K562 (cell line): Measurements from ENCODE around the gene TENM4. TPM values are rescaled to one million over a fixed set of nuclear protein-coding genes. Genes with fewer than 3 reads are reported as not detected.

Experiments
- ATAC-seq: fragments of 200-7000 bp; cut with Tn5 transposase; 3 replicates; pipeline ENCODE4 v1.9.1; 2020; ENCODE audit warnings: moderate library complexity
- BruUV-seq: library from RNA; stranded (reverse); fragments of 400-500 nt; replicated peaks from 2 replicates; lab custom pipeline; 2021; lab: Mats Ljungman, UMichigan
- CTCF ChIA-PET: fragments of 300-600 bp; formaldehyde crosslinking; extraction: SDS; loops from one replicate; lab custom pipeline; 2021; ENCODE audit warnings: low intra/inter-chr PET ratio; lab: Yijun Ruan, JAX
- POLR2A ChIA-PET: fragments of 300-600, 350-650 bp; sonication (Branson Sonifier 250); formaldehyde crosslinking; extraction: SDS; loops from one replicate; lab custom pipeline; 2021; ENCODE audit warnings: antibody characterized with exemption, inconsistent platforms; lab: Yijun Ruan, JAX
- DNase-seq, 4 experiments: peaks; one replicate each; pipeline versions ENCODE4 v3.0.0 to v3.0.0-alpha.2; 2011 to 2018; ENCODE audit warnings: low spot score in 3 of 4, mixed read lengths in 3 of 4; ENCODE audit errors: extremely low read depth in 1 of 4
- FAIRE-seq: peaks from 2 replicates; lab custom pipeline; 2011; peaks lifted over from hg19 to GRCh38; lab: Jason Lieb, UNC
- H2AFZ ChIP-seq: 2 replicates; pipeline ENCODE4 v1.6.0; 2011; ENCODE audit warnings: low read depth, low read length, control low read depth, inconsistent platforms
- H3K27ac ChIP-seq: fragments of 200-600 bp; 3 replicates; pipeline ENCODE4 v1.8.0; 2011; ENCODE audit warnings: low read depth, mild to moderate bottlenecking, control low read depth, inconsistent platforms, low read length, moderate library complexity, mixed read lengths; ENCODE audit errors: extremely low read depth
- H3K27me3 ChIP-seq, 2 experiments: fragments of 300-600 bp in 1 of 2; 2 replicates in 1 of 2; 3 replicates in 1 of 2; pipeline versions ENCODE4 v1.6.0 to v1.8.0; 2011; ENCODE audit warnings: inconsistent platforms in 2 of 2, low read length in 2 of 2, mild to moderate bottlenecking in 1 of 2, mixed read lengths in 1 of 2, moderate library complexity in 1 of 2; ENCODE audit not compliant: control insufficient read depth in 2 of 2, insufficient read depth in 2 of 2
- H3K36me3 ChIP-seq: fragments of 300-600 bp; 3 replicates; pipeline ENCODE4 v1.8.0; 2011; ENCODE audit warnings: mild to moderate bottlenecking, low read length, inconsistent platforms; ENCODE audit not compliant: control insufficient read depth, insufficient read depth
- H3K4me1 ChIP-seq, 2 experiments: fragments of 200-600 bp in 1 of 2; replicated peaks in 1 of 2; 2 replicates in 1 of 2; 3 replicates in 1 of 2; pipeline versions ENCODE4 v1.5.1 to v1.8.0; 2011; ENCODE audit warnings: inconsistent platforms in 2 of 2, low read length in 2 of 2, mild to moderate bottlenecking in 1 of 2, mixed read lengths in 1 of 2, moderate library complexity in 1 of 2; ENCODE audit not compliant: control insufficient read depth in 2 of 2, insufficient read depth in 2 of 2
- H3K4me2 ChIP-seq: 2 replicates; pipeline ENCODE4 v1.6.1; 2011; ENCODE audit warnings: low read length, control low read depth, inconsistent platforms, mixed read lengths; ENCODE audit not compliant: insufficient read depth
- H3K4me3 ChIP-seq: fragments of 200-600 bp; sonication (generic), shearing (Covaris generic); 2 replicates; pipeline ENCODE4 v1.5.1; 2016; ENCODE audit warnings: control low read depth, inconsistent platforms
- H3K79me2 ChIP-seq: fragments of 200-600 bp; 3 replicates; pipeline ENCODE4 v1.8.0; 2011; ENCODE audit warnings: low read length, inconsistent platforms; ENCODE audit not compliant: control insufficient read depth, insufficient read depth
- H3K9ac ChIP-seq, 2 experiments: 2 replicates each; pipeline versions ENCODE4 v1.6.0 to v1.6.1; 2011; ENCODE audit warnings: low read depth in 2 of 2, low read length in 2 of 2, control low read depth in 1 of 2, inconsistent platforms in 1 of 2, mild to moderate bottlenecking in 1 of 2, mixed read lengths in 1 of 2; ENCODE audit not compliant: insufficient read depth in 1 of 2
- H3K9me1 ChIP-seq: one replicate; pipeline ENCODE4 v1.6.0; 2011; ENCODE audit warnings: inconsistent platforms, mild to moderate bottlenecking, low read length, moderate library complexity; ENCODE audit not compliant: control insufficient read depth, insufficient read depth
- H3K9me3 ChIP-seq: replicated peaks from 2 replicates; pipeline ENCODE4 v1.5.1; 2011; ENCODE audit warnings: low read depth, low read length, inconsistent platforms; ENCODE audit not compliant: control insufficient read depth, insufficient read depth
- H4K20me1 ChIP-seq: replicated peaks from 2 replicates; pipeline ENCODE4 v1.6.1; 2011; ENCODE audit warnings: low read length, inconsistent platforms, mixed read lengths; ENCODE audit not compliant: control insufficient read depth, insufficient read depth
- CBFB ChIP-seq: sonication (generic); formaldehyde crosslinking; IDR thresholded peaks from 2 replicates; pipeline ENCODE4 v1.4.0; 2020; ENCODE audit warnings: mild to moderate bottlenecking, missing genetic modification reagents
- ETV5 ChIP-seq: sonication (generic); formaldehyde crosslinking; IDR thresholded peaks from 2 replicates; pipeline ENCODE4 v1.4.0; 2020; ENCODE audit warnings: low read depth, mild to moderate bottlenecking, missing genetic modification reagents
- FOXO4 ChIP-seq: fragments of 450-650 bp; formaldehyde crosslinking; IDR thresholded peaks from 2 replicates; pipeline ENCODE4 v1.4.0; 2020; ENCODE audit warnings: mild to moderate bottlenecking, moderate library complexity
- MTA3 ChIP-seq: fragments of 450-650 bp; formaldehyde crosslinking; IDR thresholded peaks from 2 replicates; pipeline ENCODE4 v1.6.1; 2017; ENCODE audit warnings: mild to moderate bottlenecking, borderline replicate concordance
- POLR2A ChIP-seq: fragments of 450-650 bp; conservative IDR thresholded peaks from 2 replicates; pipeline ENCODE4 v1.6.1; 2016
- RBFOX2 ChIP-seq: fragments of 200-400 bp; formaldehyde crosslinking; IDR thresholded peaks from 2 replicates; pipeline ENCODE4 v1.6.1; 2017; ENCODE audit warnings: low read depth, mild to moderate bottlenecking, low read length, moderate library complexity
- SOX6 ChIP-seq: fragments of 450-650 bp; IDR thresholded peaks from 2 replicates; pipeline ENCODE4 v1.6.1; 2014; ENCODE audit warnings: mild to moderate bottlenecking
- TSHZ1 ChIP-seq: fragments of 250-450 bp; sonication (Bioruptor Pico); IDR thresholded peaks from 2 replicates; pipeline ENCODE4 v1.4.0; 2020; ENCODE audit warnings: mild to moderate bottlenecking, moderate library complexity
- ZNF175 ChIP-seq: fragments of 200-800 bp; sonication (Bioruptor generic); IDR thresholded peaks from 2 replicates; pipeline ENCODE4 v1.6.1; 2016; ENCODE audit warnings: low read depth, mild to moderate bottlenecking, missing genetic modification characterization, missing compliant biosample characterization
- ZNF232 ChIP-seq: sonication (generic); formaldehyde crosslinking; IDR thresholded peaks from 2 replicates; pipeline ENCODE4 v1.8.0; 2022; ENCODE audit warnings: mild to moderate bottlenecking, missing genetic modification reagents
- ZNF263 ChIP-seq: sonication (generic); formaldehyde crosslinking; IDR thresholded peaks from 2 replicates; pipeline ENCODE4 v1.8.0; 2022; ENCODE audit warnings: mild to moderate bottlenecking, missing genetic modification reagents, borderline replicate concordance
- ZNF644 ChIP-seq: fragments of 200-800 bp; sonication (Bioruptor generic); IDR thresholded peaks from 2 replicates; pipeline ENCODE4 v1.6.1; 2016; ENCODE audit warnings: low read depth, missing genetic modification characterization, missing compliant biosample characterization
- ZNF655 ChIP-seq: fragments of 250-450 bp; sonication (Bioruptor Pico); IDR thresholded peaks from 2 replicates; pipeline ENCODE4 v1.5.0; 2021
- ZNF785 ChIP-seq: fragments of 250-450 bp; sonication (Bioruptor Pico); IDR thresholded peaks from 2 replicates; pipeline ENCODE4 v1.4.0; 2020; ENCODE audit warnings: mild to moderate bottlenecking
- WGBS: fragments of 100-300 bp; shearing (Covaris generic); methylation state at CpG from one replicate; pipeline ENCODE4 v1.1.6; 2016; ENCODE audit warnings: low coverage, mixed read lengths; ENCODE audit not compliant: insufficient coverage; ENCODE audit errors: missing lambda C conversion rate; 5-methylcytosine and 5-hydroxymethylcytosine counted together
- in situ Hi-C: fragments of 300-500 bp; cut with MboI; formaldehyde crosslinking; loops from 4 replicates; pipeline ENCODE4 v1.15.0; 2018; ENCODE audit warnings: inconsistent platforms, mixed read lengths
- intact Hi-C: fragments of 100-400 bp; cut with micrococcal nuclease; formaldehyde crosslinking; loops from 2 replicates; pipeline ENCODE4 v1.14.2; 2022
- polyA plus RNA-seq, 8 experiments: library from polyadenylated mRNA; depleted of rRNA in 4 of 8; stranded (reverse) in 5 of 8; unstranded in 3 of 8; fragments of >200 nt; fragmentation: Nextera tagmentation in 2 of 8; fragmentation: Illumina TruSeq in 1 of 8; extraction: Ambion mirVana in 2 of 8; extraction: Trizol in 1 of 8; gene quantifications; 2 replicates each; pipeline versions ENCODE4 v1.2.1 to v1.2.3, GENCODE V29; 2011 to 2014; ENCODE audit warnings: inconsistent platforms in 1 of 8, missing spikeins in 1 of 8
- total RNA-seq, 7 experiments: library from RNA; depleted of rRNA in 6 of 7; stranded (reverse); fragments of >200 nt in 6 of 7; fragmentation: Illumina TruSeq in 2 of 7; extraction: Trizol in 2 of 7; gene quantifications; 2 replicates each; pipeline versions ENCODE4 v1.2.1 to v1.2.3, GENCODE V29; 2011 to 2021; ENCODE audit warnings: low replicate concordance in 1 of 7

TENM4 gene
- total and polyA plus RNA-seq, 9 of the 15 experiments (the other 6 are each of a cell fraction or from before 2014, with no cell fraction given), result 0.16 TPM; not detected in 8

GRCh38 chr11:79470161-79470560, 29.3 kb upstream of the TENM4 start:
- ATAC-seq (no peak), FAIRE-seq (no peak), DNase-seq (no peak)
- H2AFZ ChIP-seq, result no peak overlapping the region
- no peaks in the 10 kb centered on the region for H4K20me1 ChIP-seq
- H3K9ac ChIP-seq, result no peak overlapping the region
- ChIA-PET POLR2A (no interaction called here), CTCF (no interaction called here)
- H3K9me3 ChIP-seq, result no peaks in the 10 kb centered on the region
- H3K27me3 ChIP-seq, result no peaks in the 10 kb centered on the region
- in situ Hi-C loops, result no loop called here
- H3K36me3 ChIP-seq, result no peaks in the 10 kb centered on the region
- TF ChIP-seq ZNF232 (CRISPR knock-in tag), result no peak
- TF ChIP-seq ZNF263 (CRISPR knock-in tag), result no peak
- TF ChIP-seq RBFOX2, result no peak
- TF ChIP-seq ZNF175 (CRISPR knock-in tag), result no peak
- TF ChIP-seq MTA3, result no peak
- TF ChIP-seq ZNF644, result no peak
- no peak for TF ChIP-seq ETV5
- TF ChIP-seq CBFB (CRISPR knock-in tag), result no peak
- no peak for TF ChIP-seq ZNF785 (CRISPR knock-in tag)
- no peak for TF ChIP-seq TSHZ1 (CRISPR knock-in tag)
- no peak for TF ChIP-seq SOX6
- no peak for TF ChIP-seq ZNF655 (CRISPR knock-in tag)
- no peak for TF ChIP-seq POLR2A
- no peak for TF ChIP-seq FOXO4 (CRISPR knock-in tag)
- intact Hi-C loops, result no loop called here
- no peaks in the 10 kb centered on the region for H3K9me1 ChIP-seq
- H3K27ac ChIP-seq, result no peak overlapping the region
- no peaks in the 10 kb centered on the region for H3K4me1 ChIP-seq
- no peak overlapping the region for H3K4me3 ChIP-seq
- H3K4me2 ChIP-seq, result no peak overlapping the region
- BruUV-seq, result no TSS peak
- WGBS, result 0% methylated on average over 2 of the region's 2 CpGs
- H3K79me2 ChIP-seq, result no peaks in the 10 kb centered on the region
